Measurements from ENCODE around the gene ZCCHC8.
"Not testable (repeated sequence)": the region's sequence is repeated elsewhere in the genome, so short reads cannot be mapped to it uniquely, and the experiment has no call there.

GRCh38 chr12:122470576-122470975, 30.2 kb downstream of the ZCCHC8 start:
- not testable (repeated sequence) for TF ChIP-seq CTCF, POLR2A (IDR thresholded peaks at IDR 0.05)
